ENCODE data around the gene DYNLRB1. TPM values are rescaled to one million over a fixed set of nuclear protein-coding genes. Genes with fewer than 3 reads are reported as not detected.
A peak's percentile ranks its signal among the peaks of the same experiment; 100 is the strongest.
"Not testable (repeated sequence)": the region's sequence is repeated elsewhere in the genome, so short reads cannot be mapped to it uniquely, and the experiment has no call there.

Gene DYNLRB1
- total RNA-seq, 2 donors from 2014 or later: 70.5 to 75.9 TPM

- ATAC-seq (replicated peaks in 1 of 2) (peak; percentile 65 to 70), DNase-seq (peak; percentile 76 to 78)
- Mint-ChIP-seq H3K27me3 (ENCODE audit: low read depth) (no peaks in the 10 kb centered on the region), H3K4me3 (peak overlapping the region; percentile 98 to 99), H3K36me3 (ENCODE audit: insufficient read depth in 2 of 2) (peaks cover 0 to 10% of the 10 kb centered on the region in 2 donors), H3K4me1 (ENCODE audit: low read depth) (peaks cover 30% of the 10 kb centered on the region), H3K9me3 (no peaks in the 10 kb centered on the region), H3K27ac (peak overlapping the region; percentile 99)
Observed at GRCh38 chr20:34515484-34516246, 557 bp upstream of the DYNLRB1 start.

GRCh38 chr20:34517114-34517505, 888 bp downstream of the DYNLRB1 start:
- Mint-ChIP-seq H3K36me3 (ENCODE audit: insufficient read depth in 2 of 2) (peaks cover 0 to 11% of the 10 kb centered on the region in 2 donors), H3K9me3 (peaks cover 0 to 2% of the 10 kb centered on the region in 2 donors), H3K4me1 (ENCODE audit: low read depth) (peaks cover 41% of the 10 kb centered on the region), H3K27me3 (ENCODE audit: low read depth) (no peaks in the 10 kb centered on the region), H3K4me3 (peak overlapping the region; percentile 98 to 99), H3K27ac (peak overlapping the region; percentile 99)
- DNase-seq (no peak), ATAC-seq (replicated peaks in 1 of 2) (peak; percentile 22 to 24)

- H3K27me3 Mint-ChIP-seq (ENCODE audit: low read depth); DNase-seq; H3K9me3 Mint-ChIP-seq; ATAC-seq (replicated peaks in 1 of 2): not testable (repeated sequence)
- Mint-ChIP-seq H3K4me1 (ENCODE audit: low read depth) (peaks cover 57% of the 10 kb centered on the region), H3K4me3 (peak overlapping the region; percentile 43 to 76), H3K27ac (peak overlapping the region; percentile 82), H3K36me3 (ENCODE audit: insufficient read depth in 2 of 2) (peaks cover 0 to 13% of the 10 kb centered on the region in 2 donors)
Observed at GRCh38 chr20:34518863-34519262, 2.6 kb downstream of the DYNLRB1 start.

GRCh38 chr20:34519841-34520240, 3.6 kb downstream of the DYNLRB1 start:
- not testable (repeated sequence) for H3K4me3 Mint-ChIP-seq; ATAC-seq (replicated peaks in 1 of 2); H3K27me3 Mint-ChIP-seq (ENCODE audit: low read depth); DNase-seq; H3K27ac Mint-ChIP-seq; H3K9me3 Mint-ChIP-seq
- Mint-ChIP-seq H3K4me1 (ENCODE audit: low read depth) (peaks cover 48% of the 10 kb centered on the region), H3K36me3 (ENCODE audit: insufficient read depth in 2 of 2) (peaks cover 0 to 13% of the 10 kb centered on the region in 2 donors)

GRCh38 chr20:34522969-34523871, 7.0 kb downstream of the DYNLRB1 start:
- Mint-ChIP-seq H3K27me3 (ENCODE audit: low read depth) (no peaks in the 10 kb centered on the region), H3K27ac (peak overlapping the region; percentile 52), H3K4me1 (ENCODE audit: low read depth) (peaks cover 37% of the 10 kb centered on the region), H3K4me3 (no peak overlapping the region), H3K9me3 (peaks cover 0 to 2% of the 10 kb centered on the region in 2 donors), H3K36me3 (ENCODE audit: insufficient read depth in 2 of 2) (peaks cover 0 to 11% of the 10 kb centered on the region in 2 donors)
- peak; percentile 62 to 63 for DNase-seq
- peak; percentile 75 to 79 for ATAC-seq (replicated peaks in 1 of 2)

GRCh38 chr20:34524426-34524825, 8.2 kb downstream of the DYNLRB1 start:
- Mint-ChIP-seq H3K9me3 (peaks cover 0 to 2% of the 10 kb centered on the region in 2 donors), H3K4me3 (no peak overlapping the region), H3K4me1 (ENCODE audit: low read depth) (peaks cover 29% of the 10 kb centered on the region), H3K27ac (no peak overlapping the region), H3K36me3 (ENCODE audit: insufficient read depth in 2 of 2) (peaks cover 0 to 9% of the 10 kb centered on the region in 2 donors), H3K27me3 (ENCODE audit: low read depth) (no peaks in the 10 kb centered on the region)
- ATAC-seq (replicated peaks in 1 of 2): no peak
- no peak for DNase-seq

- Mint-ChIP-seq H3K27ac (no peak overlapping the region), H3K9me3 (peaks cover 0 to 2% of the 10 kb centered on the region in 2 donors), H3K4me1 (ENCODE audit: low read depth) (peaks cover 29% of the 10 kb centered on the region)
Observed at GRCh38 chr20:34525342-34525708, 9.1 kb downstream of the DYNLRB1 start.

GRCh38 chr20:34525709-34526416, 9.6 kb downstream of the DYNLRB1 start:
- Mint-ChIP-seq H3K36me3 (ENCODE audit: insufficient read depth in 2 of 2) (peaks cover 0 to 9% of the 10 kb centered on the region in 2 donors), H3K27ac (no peak overlapping the region), H3K4me3 (no peak overlapping the region), H3K9me3 (peaks cover 0 to 2% of the 10 kb centered on the region in 2 donors), H3K27me3 (ENCODE audit: low read depth) (no peaks in the 10 kb centered on the region), H3K4me1 (ENCODE audit: low read depth) (peaks cover 25% of the 10 kb centered on the region)
- no peak for ATAC-seq (replicated peaks in 1 of 2)
- no peak for DNase-seq

More at GRCh38 chr20:34525342-34525708, 9.1 kb downstream of the DYNLRB1 start:
- no peaks in the 10 kb centered on the region for H3K27me3 Mint-ChIP-seq (ENCODE audit: low read depth)
- H3K36me3 Mint-ChIP-seq (ENCODE audit: insufficient read depth in 2 of 2): peaks cover 0 to 6% of the 10 kb centered on the region in 2 donors
- ATAC-seq (replicated peaks in 1 of 2): no peak
- H3K4me3 Mint-ChIP-seq: no peak overlapping the region
- DNase-seq: no peak

- Mint-ChIP-seq H3K4me1 (ENCODE audit: low read depth) (peaks cover 19% of the 10 kb centered on the region), H3K27ac (no peak overlapping the region)
Observed at GRCh38 chr20:34526466-34526865, 10.2 kb downstream of the DYNLRB1 start.

GRCh38 chr20:34527016-34527415, 10.8 kb downstream of the DYNLRB1 start:
- ATAC-seq (replicated peaks in 1 of 2): no peak
- no peak for DNase-seq
- H3K9me3 Mint-ChIP-seq: peaks cover 0 to under 1% of the 10 kb centered on the region in 2 donors
- H3K4me3 Mint-ChIP-seq: no peak overlapping the region
- H3K36me3 Mint-ChIP-seq (ENCODE audit: insufficient read depth in 2 of 2): peaks cover 0 to 10% of the 10 kb centered on the region in 2 donors
- no peak overlapping the region for H3K27ac Mint-ChIP-seq
- peaks cover 17% of the 10 kb centered on the region for H3K4me1 Mint-ChIP-seq (ENCODE audit: low read depth)
- H3K27me3 Mint-ChIP-seq (ENCODE audit: low read depth): no peaks in the 10 kb centered on the region

More at GRCh38 chr20:34526466-34526865, 10.2 kb downstream of the DYNLRB1 start:
- Mint-ChIP-seq H3K4me3 (no peak overlapping the region), H3K36me3 (ENCODE audit: insufficient read depth in 2 of 2) (peaks cover 0 to 10% of the 10 kb centered on the region in 2 donors), H3K9me3 (peaks cover 0 to 2% of the 10 kb centered on the region in 2 donors), H3K27me3 (ENCODE audit: low read depth) (no peaks in the 10 kb centered on the region)
- DNase-seq (no peak), ATAC-seq (replicated peaks in 1 of 2) (no peak)

GRCh38 chr20:34528921-34529297, 12.7 kb downstream of the DYNLRB1 start:
- DNase-seq (no peak), ATAC-seq (replicated peaks in 1 of 2) (no peak)
- Mint-ChIP-seq H3K27me3 (ENCODE audit: low read depth) (no peaks in the 10 kb centered on the region), H3K27ac (no peak overlapping the region), H3K4me3 (no peak overlapping the region), H3K9me3 (no peaks in the 10 kb centered on the region), H3K36me3 (ENCODE audit: insufficient read depth in 2 of 2) (peaks cover 0 to 7% of the 10 kb centered on the region in 2 donors), H3K4me1 (ENCODE audit: low read depth) (no peaks in the 10 kb centered on the region)

- no peak for ATAC-seq (replicated peaks in 1 of 2)
- DNase-seq: no peak
- Mint-ChIP-seq H3K36me3 (ENCODE audit: insufficient read depth in 2 of 2) (peaks cover 0 to 8% of the 10 kb centered on the region in 2 donors), H3K4me3 (no peak overlapping the region), H3K4me1 (ENCODE audit: low read depth) (no peaks in the 10 kb centered on the region), H3K27me3 (ENCODE audit: low read depth) (no peaks in the 10 kb centered on the region), H3K27ac (no peak overlapping the region), H3K9me3 (no peaks in the 10 kb centered on the region)
Observed at GRCh38 chr20:34529742-34530141, 13.5 kb downstream of the DYNLRB1 start.

Measured in activated T-cell treated with anti-CD3 and anti-CD28 coated beads, Interleukin-2, amount 50 U/mL, for 72 hours (primary cell).